Measurements from ENCODE around the gene ZFHX3. TPM values are rescaled to one million over a fixed set of nuclear protein-coding genes. Genes with fewer than 3 reads are reported as not detected.

The ZFHX3 gene
- total RNA-seq, 1 donor from 2014 or later: 68.1 TPM

DNA sequence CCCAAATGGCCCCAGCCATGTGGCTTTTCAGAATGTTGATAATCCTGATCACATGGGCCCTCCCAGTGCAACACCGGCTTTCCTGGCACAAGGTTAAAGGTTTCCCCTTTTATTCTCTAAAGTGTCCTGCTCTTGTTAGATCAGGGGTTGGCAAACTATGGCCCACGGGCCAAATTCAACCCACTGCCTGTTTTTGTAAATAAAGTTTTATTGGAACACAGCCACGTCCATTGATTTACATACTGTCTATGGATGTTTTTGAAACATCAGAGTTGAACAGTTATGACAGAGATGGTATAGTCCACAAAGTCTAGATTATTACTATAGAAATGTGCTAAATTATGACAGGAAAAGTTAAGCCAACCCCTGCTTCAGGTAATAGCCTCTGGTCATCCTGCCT lies 157.3 kb downstream of the ZFHX3 start:
- no peak for DNase-seq (ENCODE audit: low spot score in 2 of 2, unreplicated experiment in 2 of 2)
- no peaks in the 10 kb centered on the region for H3K9me3 Mint-ChIP-seq
- H3K4me1 Mint-ChIP-seq: peaks cover 8% of the 10 kb centered on the region
- H3K27ac Mint-ChIP-seq: no peak overlapping the region
- no peaks in the 10 kb centered on the region for H3K27me3 Mint-ChIP-seq (ENCODE audit: low read depth)
- TF ChIP-seq, protein P1, sequence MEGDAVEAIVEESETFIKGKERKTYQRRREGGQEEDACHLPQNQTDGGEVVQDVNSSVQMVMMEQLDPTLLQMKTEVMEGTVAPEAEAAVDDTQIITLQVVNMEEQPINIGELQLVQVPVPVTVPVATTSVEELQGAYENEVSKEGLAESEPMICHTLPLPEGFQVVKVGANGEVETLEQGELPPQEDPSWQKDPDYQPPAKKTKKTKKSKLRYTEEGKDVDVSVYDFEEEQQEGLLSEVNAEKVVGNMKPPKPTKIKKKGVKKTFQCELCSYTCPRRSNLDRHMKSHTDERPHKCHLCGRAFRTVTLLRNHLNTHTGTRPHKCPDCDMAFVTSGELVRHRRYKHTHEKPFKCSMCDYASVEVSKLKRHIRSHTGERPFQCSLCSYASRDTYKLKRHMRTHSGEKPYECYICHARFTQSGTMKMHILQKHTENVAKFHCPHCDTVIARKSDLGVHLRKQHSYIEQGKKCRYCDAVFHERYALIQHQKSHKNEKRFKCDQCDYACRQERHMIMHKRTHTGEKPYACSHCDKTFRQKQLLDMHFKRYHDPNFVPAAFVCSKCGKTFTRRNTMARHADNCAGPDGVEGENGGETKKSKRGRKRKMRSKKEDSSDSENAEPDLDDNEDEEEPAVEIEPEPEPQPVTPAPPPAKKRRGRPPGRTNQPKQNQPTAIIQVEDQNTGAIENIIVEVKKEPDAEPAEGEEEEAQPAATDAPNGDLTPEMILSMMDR (IDR thresholded peaks at IDR 0.05; ENCODE audit: unreplicated experiment): no peak
- no peak overlapping the region for H3K4me3 Mint-ChIP-seq
- H3K36me3 Mint-ChIP-seq: peaks cover 53% of the 10 kb centered on the region

DNA sequence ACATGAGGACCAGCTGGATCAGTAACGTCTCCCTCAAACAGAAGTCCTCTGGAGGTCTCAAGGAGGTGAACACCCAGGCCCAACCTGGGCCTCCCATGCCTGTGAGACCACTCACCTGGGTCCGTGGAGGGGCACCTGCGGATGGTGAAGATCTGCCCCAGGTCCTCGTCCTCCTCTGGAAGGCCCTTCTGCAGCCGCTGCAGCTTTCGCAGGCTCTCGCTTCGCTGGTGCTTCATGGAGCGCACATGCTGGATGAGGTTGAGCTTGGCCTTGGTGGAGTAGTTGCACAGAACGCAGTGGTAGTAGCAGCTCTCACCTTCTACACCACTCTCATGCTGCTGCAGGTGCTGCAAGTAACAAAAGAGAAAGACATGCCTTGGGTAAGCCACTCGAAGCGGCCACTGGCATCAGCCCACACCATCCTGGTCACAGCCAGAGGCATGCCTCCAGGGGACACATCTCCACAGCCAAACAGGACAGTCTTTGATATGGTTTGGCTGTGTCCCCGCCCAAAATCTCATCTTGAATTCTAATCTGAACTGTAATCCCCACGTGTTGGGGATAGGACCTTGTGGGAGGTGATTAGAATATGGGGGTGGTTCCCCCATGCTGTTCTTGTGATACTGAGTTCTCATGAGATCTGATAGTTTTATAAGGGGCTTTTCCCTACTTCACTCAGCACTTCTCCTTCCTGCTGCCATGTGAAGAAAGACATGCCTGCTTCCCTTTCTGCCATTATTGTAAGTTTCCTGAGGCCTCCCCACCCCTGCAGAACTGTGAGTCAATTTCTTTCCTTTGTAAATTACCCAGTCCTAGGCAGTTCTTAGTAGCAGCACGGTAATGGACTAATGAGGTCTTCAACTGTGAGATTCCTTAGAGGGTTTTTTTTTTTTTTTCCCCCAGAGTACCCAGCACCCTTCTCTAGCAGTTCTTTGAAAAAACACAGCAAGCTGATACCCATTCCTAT lies 158.0 kb downstream of the ZFHX3 start:
- no peak overlapping the region for H3K4me3 Mint-ChIP-seq
- no peak overlapping the region for H3K27ac Mint-ChIP-seq
- TF ChIP-seq, protein P1 (IDR thresholded peaks at IDR 0.05; ENCODE audit: unreplicated experiment): no peak
- peaks cover 8% of the 10 kb centered on the region for H3K4me1 Mint-ChIP-seq
- H3K27me3 Mint-ChIP-seq (ENCODE audit: low read depth): no peaks in the 10 kb centered on the region
- peaks cover 56% of the 10 kb centered on the region for H3K36me3 Mint-ChIP-seq
- no peak for DNase-seq (ENCODE audit: low spot score in 2 of 2, unreplicated experiment in 2 of 2)
- H3K9me3 Mint-ChIP-seq: no peaks in the 10 kb centered on the region

DNA sequence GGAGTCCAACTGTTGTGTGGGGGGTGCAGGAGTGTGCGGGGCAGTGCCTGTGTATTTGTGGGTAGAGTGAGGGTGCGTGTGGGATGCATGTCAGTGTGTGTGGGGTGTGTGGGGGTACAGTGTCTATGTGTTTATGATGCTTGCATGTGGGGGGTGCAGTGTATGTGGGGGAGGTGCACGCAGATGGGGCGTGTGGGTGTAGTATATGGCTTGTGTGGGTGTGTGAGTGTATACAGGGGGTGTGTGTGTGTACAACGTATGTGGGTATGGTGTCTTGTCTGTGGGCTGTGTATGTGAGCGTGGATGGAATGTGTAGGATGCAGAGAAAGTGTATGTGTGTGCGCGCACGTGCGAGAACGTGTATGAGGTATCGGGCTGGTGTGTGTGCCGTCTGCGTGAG lies 160.4 kb downstream of the ZFHX3 start:
- TF ChIP-seq, protein P1 (IDR thresholded peaks at IDR 0.05; ENCODE audit: unreplicated experiment): no peak
- DNase-seq (ENCODE audit: low spot score in 2 of 2, unreplicated experiment in 2 of 2): no peak
- Mint-ChIP-seq H3K4me1 (peaks cover 13% of the 10 kb centered on the region), H3K27me3 (ENCODE audit: low read depth) (no peaks in the 10 kb centered on the region), H3K4me3 (no peak overlapping the region), H3K9me3 (no peaks in the 10 kb centered on the region), H3K27ac (no peak overlapping the region), H3K36me3 (peaks cover 62% of the 10 kb centered on the region)

DNA sequence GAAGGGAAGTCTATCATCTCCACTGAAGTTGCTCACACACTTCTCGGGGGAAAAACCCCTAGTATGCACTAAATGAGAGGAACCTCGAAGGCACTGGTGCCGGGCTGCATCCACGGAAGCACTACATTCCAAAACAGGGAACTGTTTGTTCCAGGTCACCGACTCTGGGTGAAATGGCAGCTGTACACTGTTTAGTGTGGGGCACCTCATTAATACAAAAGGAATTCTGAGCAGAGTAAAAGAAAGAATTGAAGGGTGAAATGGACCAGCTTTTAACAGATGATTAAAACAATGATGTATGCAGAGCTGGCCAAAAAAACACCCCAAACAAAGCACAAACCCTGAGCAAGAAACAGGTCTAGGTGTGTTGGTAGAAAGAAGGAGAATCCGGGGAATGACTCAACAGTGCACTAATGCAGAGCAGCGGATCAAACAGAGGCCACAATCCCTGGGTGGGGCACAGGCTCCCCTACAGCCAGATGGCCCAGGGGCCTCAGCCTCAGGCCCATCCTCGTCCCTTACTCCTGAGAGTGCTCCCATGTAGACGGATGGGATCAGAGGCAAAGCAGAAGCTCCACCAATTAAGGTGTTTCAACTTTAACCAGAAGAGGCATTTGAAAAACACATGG lies 161.5 kb downstream of the ZFHX3 start:
- H3K27ac Mint-ChIP-seq: no peak overlapping the region
- H3K27me3 Mint-ChIP-seq (ENCODE audit: low read depth): no peaks in the 10 kb centered on the region

DNA sequence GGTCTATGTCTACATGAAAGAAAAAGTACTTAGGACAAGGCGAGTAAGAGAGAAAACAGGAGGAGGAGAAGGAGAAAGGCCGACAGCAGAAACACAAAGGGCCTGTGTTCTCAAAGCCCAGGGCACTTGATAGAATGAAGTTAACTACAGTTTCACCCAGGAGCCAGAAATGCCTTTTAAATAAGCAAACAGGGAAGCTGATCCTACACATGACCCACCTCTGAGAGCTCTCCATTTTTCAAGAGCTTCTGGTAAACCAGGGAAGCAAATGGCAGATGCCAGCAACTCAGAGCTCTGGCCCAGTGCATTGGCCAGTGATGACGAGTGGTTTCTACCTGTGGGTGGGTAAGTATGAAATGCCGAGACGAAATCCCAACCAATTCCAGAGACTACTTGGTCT lies 163.4 kb downstream of the ZFHX3 start:
- Mint-ChIP-seq H3K27me3 (ENCODE audit: low read depth) (no peaks in the 10 kb centered on the region), H3K27ac (no peak overlapping the region), H3K4me1 (peaks cover 13% of the 10 kb centered on the region), H3K36me3 (peaks cover 42% of the 10 kb centered on the region), H3K9me3 (no peaks in the 10 kb centered on the region), H3K4me3 (no peak overlapping the region)
- DNase-seq (ENCODE audit: low spot score in 2 of 2, unreplicated experiment in 2 of 2): no peak
- TF ChIP-seq, protein P1 (IDR thresholded peaks at IDR 0.05; ENCODE audit: unreplicated experiment): no peak

More for the DNA sequence above, 161.5 kb downstream of the ZFHX3 start:
- Mint-ChIP-seq H3K4me1 (peaks cover 13% of the 10 kb centered on the region), H3K4me3 (no peak overlapping the region), H3K9me3 (no peaks in the 10 kb centered on the region), H3K36me3 (peaks cover 55% of the 10 kb centered on the region)
- DNase-seq (ENCODE audit: low spot score in 2 of 2, unreplicated experiment in 2 of 2): no peak
- TF ChIP-seq, protein P1 (IDR thresholded peaks at IDR 0.05; ENCODE audit: unreplicated experiment): no peak

Data from mesothelial cell of epicardium (in vitro differentiated cells).